Stimulated activated naive CD4-positive, alpha-beta T cell treated with Interleukin-2 at 50 U/mL for 16 hours (primary cell): Measurements from ENCODE around the gene RUVBL2.

Experiments used
- DNase-seq: peaks from one replicate; lab custom pipeline; 2025; lab: John Stamatoyannopoulos, UW

Gene RUVBL2

GRCh38 chr19:48993175-48994034 is at the start of gene RUVBL2, which contains the start of gene GYS1:
RUVBL2 (plus strand) TSS chr19:48993887; CDS start chr19:48993912, 25 bp downstream.
GYS1 (minus strand) TSS chr19:48993309; CDS start chr19:48993112, 197 bp downstream.
- peak; percentile 99 for DNase-seq

DNA sequence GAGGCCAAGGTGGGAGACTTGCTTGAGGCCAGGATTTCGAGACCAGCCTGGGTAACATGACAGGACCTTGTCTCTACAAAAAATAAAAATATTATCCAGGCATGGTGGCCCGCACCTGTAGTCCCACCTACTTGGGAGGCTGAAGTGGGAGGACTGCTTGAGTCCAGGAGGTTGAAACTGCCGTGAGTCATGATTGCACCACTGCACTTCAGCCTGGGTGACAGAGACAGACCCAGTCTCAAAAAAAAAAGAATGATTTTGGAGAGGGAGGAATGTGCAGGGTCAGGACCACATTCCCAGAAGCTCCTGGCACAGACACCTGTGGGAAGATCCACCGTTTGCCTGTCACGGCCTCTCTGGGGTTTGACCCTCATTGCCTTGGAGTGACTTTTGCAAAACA is 48.3 kb upstream of the RUVBL2 start:
- no peak for DNase-seq

DNA sequence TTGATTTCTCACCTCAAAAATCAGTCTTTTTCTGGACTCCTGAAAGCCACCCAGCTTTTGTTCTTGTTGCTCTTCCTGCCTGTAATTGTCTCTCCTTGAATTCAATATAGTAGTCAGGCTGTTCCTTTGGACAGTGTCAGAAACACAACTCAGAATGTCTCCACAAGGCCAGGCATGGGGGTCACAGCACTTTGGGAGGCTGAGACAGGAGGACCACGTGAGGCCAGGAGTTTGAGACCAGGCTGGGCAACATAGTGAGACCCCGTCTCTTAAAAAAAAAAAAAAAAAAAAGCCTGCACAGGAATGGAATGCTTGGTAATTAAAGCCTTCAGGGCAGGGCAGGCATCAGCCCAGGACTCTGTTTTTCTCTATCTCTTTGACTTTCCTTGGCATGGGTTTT is 47.9 kb upstream of the RUVBL2 start:
- DNase-seq: no peak

GRCh38 chr19:48946463-48947257 is 47.0 kb upstream of the RUVBL2 start:
- DNase-seq: no peak

- no peak for DNase-seq
These were observed 46.5 kb upstream of the RUVBL2 start for GRCh38 chr19:48947258-48947542.

GRCh38 chr19:48950159-48950558 is 43.5 kb upstream of the RUVBL2 start:
- DNase-seq: no peak

DNA sequence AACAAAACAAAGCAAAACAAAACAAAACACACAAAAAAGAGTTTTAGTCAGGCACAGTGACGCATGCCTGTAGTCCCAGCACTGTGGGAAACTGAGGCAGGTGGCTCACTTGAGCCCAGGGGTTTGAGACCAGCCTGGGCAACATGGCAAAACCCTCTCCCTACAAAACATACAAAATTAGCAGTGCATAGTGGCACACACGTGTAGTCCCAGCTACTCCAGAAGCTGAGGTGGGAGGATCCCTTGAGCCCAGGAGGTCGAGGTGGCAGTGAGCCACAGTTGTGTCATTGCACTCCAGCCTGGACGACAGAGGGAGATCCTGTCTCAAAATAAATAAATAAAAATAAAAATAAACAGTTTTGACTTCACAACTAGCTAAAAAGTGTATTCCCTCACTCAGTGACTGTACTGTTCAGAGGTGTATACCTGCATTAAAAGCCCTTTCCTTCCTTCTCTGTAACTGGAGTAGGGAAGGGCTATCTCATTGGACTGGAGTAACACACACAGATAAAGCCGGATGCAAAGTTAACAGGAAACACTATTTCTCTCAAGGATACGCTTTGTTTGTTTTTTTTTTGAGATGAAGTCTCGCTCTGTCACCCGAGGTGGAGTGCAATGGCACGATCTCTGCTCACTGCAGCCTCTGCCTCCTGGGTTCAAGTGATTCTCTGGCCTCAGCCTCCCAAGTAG is 42.7 kb upstream of the RUVBL2 start:
- no peak for DNase-seq

DNA sequence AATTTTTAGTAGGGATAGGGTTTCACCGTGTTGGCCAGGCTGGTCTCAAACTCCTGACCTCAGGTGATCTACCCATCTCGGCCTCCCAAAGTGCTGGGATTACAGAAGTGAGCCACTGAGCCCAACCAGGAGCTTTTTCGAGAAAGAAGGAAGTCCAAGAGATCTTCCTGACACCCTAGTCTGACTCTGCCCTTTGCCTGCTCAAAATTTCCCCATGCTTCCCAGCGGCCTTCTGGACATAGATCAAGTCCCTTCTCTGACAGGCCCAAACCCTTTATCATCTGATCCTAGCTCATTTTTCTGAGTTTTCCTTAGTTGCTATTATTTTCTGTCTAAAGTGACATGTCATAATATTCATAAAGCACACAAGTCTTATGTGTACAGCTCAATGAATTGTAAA is 40.5 kb upstream of the RUVBL2 start:
- DNase-seq: no peak

GRCh38 chr19:48953990-48954594 is 39.6 kb upstream of the RUVBL2 start:
- DNase-seq: no peak

DNA sequence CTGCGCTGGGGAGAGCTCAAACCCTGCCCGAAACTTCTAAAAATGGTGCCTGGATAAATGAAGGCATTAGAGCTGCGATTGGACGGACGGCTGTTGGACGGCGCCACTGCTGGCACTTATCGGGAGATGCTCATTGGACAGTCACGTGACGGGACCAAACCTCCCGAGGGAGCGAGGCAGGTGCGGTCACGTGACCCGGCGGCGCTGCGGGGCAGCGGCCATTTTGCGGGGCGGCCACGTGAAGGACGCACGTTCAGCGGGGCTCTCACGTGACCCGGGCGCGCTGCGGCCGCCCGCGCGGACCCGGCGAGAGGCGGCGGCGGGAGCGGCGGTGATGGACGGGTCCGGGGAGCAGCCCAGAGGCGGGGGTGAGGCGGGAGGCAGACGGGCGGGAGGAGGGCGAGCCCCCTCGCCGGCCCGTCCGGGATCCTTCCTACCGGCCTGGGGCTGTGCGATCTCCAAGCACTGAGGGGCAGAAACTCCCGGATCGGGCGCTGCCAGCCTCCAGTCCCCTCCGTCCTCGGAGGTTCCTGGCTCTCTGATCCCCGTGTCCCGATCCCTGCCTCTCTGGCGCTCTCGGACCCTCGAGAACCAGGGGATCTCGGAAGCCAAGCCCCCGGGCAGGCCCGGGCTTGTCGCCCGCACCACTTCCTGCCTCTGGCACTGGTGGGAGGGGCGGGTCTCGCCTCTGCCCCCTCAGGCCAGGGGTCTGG is 38.9 kb upstream of the RUVBL2 start, which contains the start of gene BAX:
TSS of gene BAX (plus strand) at position 281 of the 713 bp plus-strand sequence. CDS start at position 335, 54 bp downstream.
- peak; percentile 88 for DNase-seq

DNA sequence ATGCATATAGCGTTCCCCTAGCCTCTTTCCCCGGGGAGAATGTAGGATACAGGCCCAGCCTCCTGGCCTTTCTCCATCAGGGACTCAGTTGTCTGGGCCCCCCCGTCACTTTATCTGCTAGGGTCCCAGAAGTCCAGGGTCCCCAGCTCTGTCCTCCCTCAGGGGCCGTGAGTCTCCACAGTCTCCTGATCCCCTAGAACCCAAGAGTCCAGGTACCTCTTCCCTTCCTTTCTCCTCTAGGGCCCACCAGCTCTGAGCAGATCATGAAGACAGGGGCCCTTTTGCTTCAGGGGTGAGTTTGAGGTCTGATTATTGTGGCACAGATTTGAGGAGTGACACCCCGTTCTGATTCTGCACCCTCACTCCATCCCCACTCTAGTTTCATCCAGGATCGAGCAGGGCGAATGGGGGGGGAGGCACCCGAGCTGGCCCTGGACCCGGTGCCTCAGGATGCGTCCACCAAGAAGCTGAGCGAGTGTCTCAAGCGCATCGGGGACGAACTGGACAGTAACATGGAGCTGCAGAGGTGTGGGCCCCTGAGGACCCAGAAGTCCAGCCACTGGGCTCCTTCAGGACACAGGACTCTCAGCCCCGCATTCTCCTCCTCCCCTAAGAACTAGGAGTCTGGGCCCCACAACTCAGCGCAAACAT is 38.3 kb upstream of the RUVBL2 start:
- no peak for DNase-seq

DNA sequence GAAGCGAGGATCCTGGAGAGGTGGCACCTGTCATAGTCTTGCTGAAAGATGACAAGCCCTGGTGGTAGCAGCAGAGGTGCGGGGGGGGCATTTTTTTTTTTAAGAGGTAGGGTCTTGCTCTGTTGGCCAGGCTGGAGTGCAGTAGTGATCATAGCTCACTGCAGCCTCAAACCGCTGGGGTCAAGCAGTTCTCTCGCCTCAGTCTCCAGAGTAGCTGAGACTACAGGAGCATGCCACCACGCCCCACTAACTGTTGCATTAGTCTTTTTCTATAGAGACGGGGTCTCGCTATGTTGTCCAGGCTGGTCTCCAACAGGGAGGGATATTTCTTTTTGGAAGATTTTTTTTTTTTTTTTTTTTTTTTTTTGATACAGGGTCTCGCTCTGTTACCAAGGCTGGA is 35.7 kb upstream of the RUVBL2 start:
- DNase-seq: no peak

DNA sequence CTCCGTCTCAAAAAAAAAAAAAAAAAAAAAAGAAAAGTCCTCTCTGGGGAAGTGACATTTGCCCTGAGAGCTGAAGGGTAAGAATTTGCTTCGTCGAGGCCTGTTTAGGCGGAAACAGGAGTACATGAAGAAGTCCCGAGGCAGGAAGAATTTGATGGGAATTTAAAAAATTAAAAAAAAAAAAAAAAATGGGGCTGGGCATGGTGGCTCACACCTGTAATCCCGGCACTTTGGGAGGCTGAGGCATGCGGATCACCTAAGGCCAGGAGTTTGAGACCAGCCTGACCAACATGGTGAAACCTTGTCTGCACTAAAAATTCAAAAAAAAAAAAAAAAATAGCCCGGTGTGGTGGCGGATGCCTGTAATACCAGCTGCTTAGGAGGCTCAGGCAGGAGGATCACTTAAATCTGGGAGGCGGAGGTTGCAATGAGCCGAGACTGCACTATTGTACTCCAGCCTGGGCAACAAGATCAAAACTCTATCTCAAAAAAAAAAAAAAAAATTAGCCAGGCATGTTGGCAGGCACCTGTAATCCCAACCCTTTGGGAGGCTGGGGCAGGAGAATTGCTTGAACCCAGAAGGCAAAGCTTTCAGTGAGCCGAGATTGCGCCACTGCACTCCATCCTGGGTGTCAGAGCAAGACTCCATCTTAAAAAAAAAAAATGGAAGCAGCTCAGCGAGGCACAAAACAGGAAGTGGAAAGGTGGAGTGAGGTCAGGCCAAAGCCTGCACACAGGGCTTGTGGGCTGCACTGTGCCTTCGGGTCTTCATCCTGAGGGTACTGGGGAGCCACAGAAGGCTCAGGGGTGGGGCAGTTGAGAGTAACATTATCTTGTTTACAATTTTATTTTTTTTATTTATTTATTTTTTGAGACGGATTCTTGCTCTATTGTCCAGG is 34.1 kb upstream of the RUVBL2 start:
- no peak for DNase-seq

DNA sequence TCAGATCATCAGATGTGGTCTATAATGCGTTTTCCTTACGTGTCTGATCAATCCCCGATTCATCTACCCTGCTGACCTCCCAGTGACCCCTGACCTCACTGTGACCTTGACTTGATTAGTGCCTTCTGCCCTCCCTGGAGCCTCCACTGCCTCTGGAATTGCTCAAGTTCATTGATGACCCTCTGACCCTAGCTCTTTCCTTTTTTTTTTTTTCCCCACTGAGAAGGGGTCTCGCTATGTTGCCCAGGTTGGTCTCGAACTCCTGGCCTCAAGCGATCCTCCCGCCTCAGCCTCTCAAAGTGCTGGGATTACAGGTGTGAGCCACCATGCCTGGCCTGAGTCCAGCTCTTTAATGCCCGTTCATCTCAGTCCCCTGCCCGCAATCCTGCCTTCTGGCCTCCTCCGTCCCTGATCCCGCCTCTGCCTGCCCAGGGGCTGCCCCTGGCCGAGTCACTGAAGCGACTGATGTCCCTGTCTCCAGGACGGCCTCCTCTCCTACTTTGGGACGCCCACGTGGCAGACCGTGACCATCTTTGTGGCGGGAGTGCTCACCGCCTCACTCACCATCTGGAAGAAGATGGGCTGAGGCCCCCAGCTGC is 32.5 kb upstream of the RUVBL2 start:
- no peak for DNase-seq

GRCh38 chr19:48961673-48962028 is 32.0 kb upstream of the RUVBL2 start:
- no peak for DNase-seq

GRCh38 chr19:48962029-48962848 is 31.4 kb upstream of the RUVBL2 start:
- peak; percentile 53 for DNase-seq

GRCh38 chr19:48962849-48963165 is 30.9 kb upstream of the RUVBL2 start:
- DNase-seq: no peak

DNA sequence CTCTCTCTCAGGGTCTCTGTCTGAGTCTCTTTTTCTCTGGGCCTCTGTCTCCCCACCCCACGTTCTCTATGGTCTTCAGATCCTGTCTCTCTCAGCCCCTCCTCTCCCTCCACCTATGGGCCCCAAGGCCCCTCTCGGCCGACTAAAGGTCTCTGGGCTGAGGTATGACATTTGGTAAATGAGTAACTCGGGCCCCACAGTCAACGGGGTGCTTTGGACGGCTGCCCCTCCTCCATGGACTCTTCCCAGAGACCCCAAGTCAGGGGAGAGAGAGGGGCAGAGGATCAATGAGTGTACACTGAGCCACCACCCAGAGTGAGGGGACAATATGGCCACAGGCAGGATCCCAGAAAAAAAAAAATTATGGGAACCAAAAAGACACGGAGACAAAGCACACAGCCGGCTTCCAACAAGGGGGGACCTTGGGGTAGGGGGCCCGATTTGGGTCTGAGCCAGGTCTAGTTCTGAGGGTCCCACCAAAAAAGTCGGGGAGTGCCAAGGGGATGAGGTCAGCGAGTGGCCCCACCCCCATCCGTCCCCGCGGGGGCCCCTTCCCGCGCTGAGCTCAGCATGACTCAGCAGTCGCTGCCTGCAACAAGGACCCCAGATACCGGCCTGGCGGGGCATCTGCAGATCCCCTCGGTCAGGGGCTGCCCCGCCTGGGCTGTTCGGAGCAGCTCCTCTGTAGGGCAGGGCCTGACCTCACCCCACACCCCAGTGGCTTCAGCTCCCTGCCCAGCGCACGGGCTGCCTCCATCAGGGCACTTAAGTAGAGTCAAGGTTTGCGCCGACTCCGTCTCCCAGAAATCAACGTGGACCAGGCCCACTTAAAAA is 30.1 kb upstream of the RUVBL2 start:
- DNase-seq: peak; percentile 51
